GM12865 (cell line): ENCODE results near the gene PDC.
A peak's percentile ranks its signal among the peaks of the same experiment; 100 is the strongest.

Experiments used
- DNase-seq: peaks from one replicate; pipeline ENCODE4 v3.0.0; 2010; ENCODE audit warnings: low read depth
- H3K4me3 ChIP-seq: 2 replicates; pipeline ENCODE4 v1.5.1; 2011; ENCODE audit warnings: mild to moderate bottlenecking, low read depth, low read length, control low read depth
- CTCF ChIP-seq: IDR thresholded peaks from 2 replicates; pipeline ENCODE4 v1.5.1; 2011; ENCODE audit warnings: low read length, control low read depth, low read depth, inconsistent platforms; ENCODE audit not compliant: insufficient read depth; ENCODE audit errors: missing control alignments

Gene PDC

DNA sequence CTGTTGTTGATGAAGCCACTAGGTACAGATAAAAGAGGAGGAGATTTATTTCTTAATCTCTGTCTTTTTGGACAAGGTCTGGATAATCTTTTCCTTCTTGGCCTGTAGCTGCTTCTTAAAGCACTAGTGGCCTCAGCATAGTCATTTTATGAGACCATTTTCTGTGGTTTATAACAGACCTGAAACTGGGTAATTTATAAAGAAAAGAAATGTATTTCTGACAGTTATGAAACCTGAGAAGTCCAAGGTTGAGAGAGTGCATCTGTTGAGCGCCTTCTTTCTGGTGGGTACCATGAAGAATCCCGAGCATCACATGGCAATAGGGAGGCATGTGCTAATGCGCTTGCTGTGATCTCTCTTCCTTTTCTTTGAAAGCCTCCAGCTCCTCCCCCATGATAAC, 36.7 kb upstream of the PDC start:
- no peak for TF ChIP-seq CTCF
- peak; percentile 25 for DNase-seq
- H3K4me3 ChIP-seq, result no peak overlapping the region

- DNase-seq, result no peak
- TF ChIP-seq CTCF, result no peak
- no peak overlapping the region for H3K4me3 ChIP-seq
These were observed 35.4 kb upstream of the PDC start for GRCh38 chr1:186496171-186496851.

DNA sequence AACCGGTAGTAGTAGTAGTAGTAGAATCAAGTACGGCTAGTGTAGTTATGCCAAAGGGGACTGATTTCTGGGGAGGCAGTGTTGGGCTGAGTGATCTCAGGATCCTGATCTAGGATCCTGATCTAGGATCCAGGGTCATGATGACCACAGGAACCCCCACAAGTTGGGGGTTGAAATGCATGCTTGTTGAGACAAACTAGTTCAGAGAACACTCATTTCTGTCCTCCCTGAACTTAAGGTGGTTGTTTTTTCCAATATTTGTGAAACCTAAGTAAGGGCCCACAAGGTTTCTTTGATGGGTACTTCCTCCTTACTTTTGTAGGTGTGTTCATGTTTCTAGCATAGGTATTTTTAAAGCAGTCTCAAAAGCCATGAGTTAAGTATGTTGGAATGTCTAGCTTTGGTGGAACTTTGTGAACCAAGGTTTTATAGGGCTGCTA, 33.9 kb upstream of the PDC start:
- peak; percentile 38 for DNase-seq

GRCh38 chr1:186492531-186493291, 31.8 kb upstream of the PDC start:
- H3K4me3 ChIP-seq, result no peak overlapping the region
- no peak for TF ChIP-seq CTCF
- no peak for DNase-seq

More for the DNA sequence above, 33.9 kb upstream of the PDC start:
- no peak for TF ChIP-seq CTCF
- H3K4me3 ChIP-seq, result no peak overlapping the region

- no peak for TF ChIP-seq CTCF
- DNase-seq, result no peak
- H3K4me3 ChIP-seq, result no peak overlapping the region
These were observed 30.4 kb upstream of the PDC start for GRCh38 chr1:186491336-186491735.

- DNase-seq, result no peak
- no peak for TF ChIP-seq CTCF
- H3K4me3 ChIP-seq, result no peak overlapping the region
These were observed 26.2 kb upstream of the PDC start for GRCh38 chr1:186487163-186487562.
